ENCODE data around the gene RFTN1. TPM values are rescaled to one million over a fixed set of nuclear protein-coding genes. Genes with fewer than 3 reads are reported as not detected.

The RFTN1 gene
- total and polyA plus RNA-seq, 2 donors (not counting 3 experiments of a cell fraction or from before 2014, with no cell fraction given), result 40.3 to 43.3 TPM

GRCh38 chr3:16464511-16465148 lies 48.9 kb downstream of the RFTN1 start:
- no peak overlapping the region for H3K4me2 ChIP-seq (ENCODE audit: insufficient read depth, low read length)
- dilution Hi-C loops (cut with MboI; ENCODE audit: extremely low pct_ligation_motif_present, low sequenced_read_pairs), result no loop called here

More at GRCh38 chr3:16464511-16465148, 48.9 kb downstream of the RFTN1 start:
- peaks cover 4% of the 10 kb centered on the region for H3K79me2 ChIP-seq (ENCODE audit: control insufficient read depth, insufficient read depth, low read length)
- peaks cover 21% of the 10 kb centered on the region for H3K4me1 ChIP-seq (ENCODE audit: control insufficient read depth, extremely low read depth, insufficient read depth, low read length)
- no peaks in the 10 kb centered on the region for H3K9me1 ChIP-seq (replicated peaks; ENCODE audit: control insufficient read depth, extremely low read depth, insufficient read depth, low read length)
- no peaks in the 10 kb centered on the region for H4K20me1 ChIP-seq (replicated peaks; ENCODE audit: control insufficient read depth, extremely low read depth, insufficient read depth, low read length)
- CTCF ChIA-PET, result interaction anchor here (1.1 kb wide), 1 partner anchor 12 kb away, joined by 3 read pairs; no protein-coding TSS in a partner anchor
- BruUV-seq (replicated peaks), result no TSS peak
- no peaks in the 10 kb centered on the region for H3K36me3 ChIP-seq (ENCODE audit: control insufficient read depth in 2 of 2, extremely low read depth in 1 of 2, insufficient read depth in 2 of 2, low read length in 2 of 2)
- FAIRE-seq (no peak), DNase-seq (ENCODE audit: low read depth, low spot score) (no peak)
- no peak overlapping the region for H3K9ac ChIP-seq (replicated peaks; ENCODE audit: extremely low read depth, insufficient read depth, low read length)
- no peak overlapping the region for H3K27ac ChIP-seq (ENCODE audit: insufficient read depth, low read depth, low read length)
- no peak overlapping the region for H3K4me3 ChIP-seq (replicated peaks in 1 of 3; ENCODE audit: insufficient read depth in 1 of 3, low read depth in 1 of 3, low read length in 3 of 3)
- no peak for TF ChIP-seq POLR2AphosphoS5 (IDR thresholded peaks at IDR 0.05; ENCODE audit: insufficient read depth, low read depth, low read length)
- no peak for TF ChIP-seq POLR2A (IDR thresholded peaks at IDR 0.05; ENCODE audit: low read depth, low read length)
- TF ChIP-seq MYC (IDR thresholded peaks at IDR 0.05; ENCODE audit: low read depth, low read length), result no peak
- TF ChIP-seq JUN (IDR thresholded peaks at IDR 0.05; ENCODE audit: borderline replicate concordance, insufficient read depth, insufficient read length, low read depth), result no peak
- TF ChIP-seq FOS (IDR thresholded peaks at IDR 0.05; ENCODE audit: borderline replicate concordance, insufficient read depth, low read length), result no peak
- TF ChIP-seq GATA2 (IDR thresholded peaks at IDR 0.05; ENCODE audit: insufficient read depth, insufficient read length, low read depth, low read length), result no peak
- no peak for TF ChIP-seq EZH2 (IDR thresholded peaks at IDR 0.05; ENCODE audit: borderline replicate concordance, low read depth, low read length, severe bottlenecking)
- TF ChIP-seq, protein P1, sequence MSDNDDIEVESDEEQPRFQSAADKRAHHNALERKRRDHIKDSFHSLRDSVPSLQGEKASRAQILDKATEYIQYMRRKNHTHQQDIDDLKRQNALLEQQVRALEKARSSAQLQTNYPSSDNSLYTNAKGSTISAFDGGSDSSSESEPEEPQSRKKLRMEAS (IDR thresholded peaks at IDR 0.05; ENCODE audit: insufficient read depth, insufficient read length), result no peak
- TF ChIP-seq CTCF (IDR thresholded peaks at IDR 0.05; ENCODE audit: extremely low read depth in 1 of 2, insufficient read depth in 1 of 2, low read depth in 1 of 2, low read length in 2 of 2), result no peak
- H3K9me3 ChIP-seq (replicated peaks; ENCODE audit: control insufficient read depth, insufficient read depth, low read length), result no peaks in the 10 kb centered on the region
- intact Hi-C loops (cut with micrococcal nuclease), result no loop called here
- no peaks in the 10 kb centered on the region for H3K27me3 ChIP-seq (ENCODE audit: control insufficient read depth in 2 of 2, insufficient read depth in 2 of 2, low read length in 2 of 2)
- no peak overlapping the region for H2AFZ ChIP-seq (ENCODE audit: low read depth, low read length)
- POLR2A ChIA-PET, result no interaction called here
